Colonic mucosa (tissue), 4 donors: ENCODE data around the gene GALNT13. TPM values are rescaled to one million over a fixed set of nuclear protein-coding genes. Genes with fewer than 3 reads are reported as not detected.

Source experiments
- DNase-seq: peaks from one replicate; pipeline ENCODE4 v3.0.0-alpha.2; 2020
- H3K27ac ChIP-seq: fragments of 200-600 bp; one replicate; pipeline ENCODE4 v1.8.0; 2021
- H3K27me3 ChIP-seq: fragments of 200-600 bp; one replicate; pipeline ENCODE4 v1.8.0; 2021
- H3K36me3 ChIP-seq: fragments of 200-600 bp; one replicate; pipeline ENCODE4 v1.8.0; 2021
- H3K4me1 ChIP-seq: fragments of 200-600 bp; one replicate; pipeline ENCODE4 v1.8.0; 2021; ENCODE audit warnings: mild to moderate bottlenecking
- H3K4me3 ChIP-seq: fragments of 200-600 bp; one replicate; pipeline ENCODE4 v1.8.0; 2021
- H3K9ac ChIP-seq, 2 donors: one replicate each; pipeline ENCODE4 v1.7.0; 2013; ENCODE audit warnings: control low read depth in 2 of 2, low read depth in 2 of 2, low read length in 2 of 2
- H3K9me3 ChIP-seq: fragments of 200-600 bp; one replicate; pipeline ENCODE4 v1.8.0; 2021
- intact Hi-C: fragments of 100-400 bp; cut with DNase I; formaldehyde crosslinking; loops from one replicate; pipeline ENCODE4 v1.14.1; 2022
- total RNA-seq, 2 donors: library from RNA; stranded (reverse); fragmentation: NEBNext Ultra II Directional in 1 of 2; extraction: Animal tissue kit (Norgen Biotek cat#: 25700) in 1 of 2; gene quantifications; one replicate each; pipeline ENCODE4 v1.2.1, GENCODE V29; 2021
- TF ChIP-seq, protein P1 (sequence below): fragments of 200-600 bp; IDR thresholded peaks from one replicate; pipeline ENCODE4 v1.8.0; 2022; ENCODE audit warnings: antibody characterized with exemption, mild to moderate bottlenecking
- donor health status: healthy.
- donor health status: DM: no; HTN: no; CAD: no.
- donor health status: DM: no; HTN: no; CAD: no.

GALNT13 gene
- total RNA-seq, 2 donors from 2014 or later: 0.07 to 0.40 TPM

- Histone ChIP-seq H3K36me3 (no peaks in the 10 kb centered on the region), H3K27ac (no peak overlapping the region), H3K9me3 (no peaks in the 10 kb centered on the region), H3K4me1 (no peaks in the 10 kb centered on the region), H3K9ac (no peak overlapping the region), H3K4me3 (no peak overlapping the region), H3K27me3 (no peaks in the 10 kb centered on the region)
- TF ChIP-seq, protein P1, sequence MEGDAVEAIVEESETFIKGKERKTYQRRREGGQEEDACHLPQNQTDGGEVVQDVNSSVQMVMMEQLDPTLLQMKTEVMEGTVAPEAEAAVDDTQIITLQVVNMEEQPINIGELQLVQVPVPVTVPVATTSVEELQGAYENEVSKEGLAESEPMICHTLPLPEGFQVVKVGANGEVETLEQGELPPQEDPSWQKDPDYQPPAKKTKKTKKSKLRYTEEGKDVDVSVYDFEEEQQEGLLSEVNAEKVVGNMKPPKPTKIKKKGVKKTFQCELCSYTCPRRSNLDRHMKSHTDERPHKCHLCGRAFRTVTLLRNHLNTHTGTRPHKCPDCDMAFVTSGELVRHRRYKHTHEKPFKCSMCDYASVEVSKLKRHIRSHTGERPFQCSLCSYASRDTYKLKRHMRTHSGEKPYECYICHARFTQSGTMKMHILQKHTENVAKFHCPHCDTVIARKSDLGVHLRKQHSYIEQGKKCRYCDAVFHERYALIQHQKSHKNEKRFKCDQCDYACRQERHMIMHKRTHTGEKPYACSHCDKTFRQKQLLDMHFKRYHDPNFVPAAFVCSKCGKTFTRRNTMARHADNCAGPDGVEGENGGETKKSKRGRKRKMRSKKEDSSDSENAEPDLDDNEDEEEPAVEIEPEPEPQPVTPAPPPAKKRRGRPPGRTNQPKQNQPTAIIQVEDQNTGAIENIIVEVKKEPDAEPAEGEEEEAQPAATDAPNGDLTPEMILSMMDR: no peak
- no peak for DNase-seq
- intact Hi-C loops: no loop called here
These were observed 41.2 kb downstream of the GALNT13 start for GRCh38 chr2:153912798-153913396.

DNA sequence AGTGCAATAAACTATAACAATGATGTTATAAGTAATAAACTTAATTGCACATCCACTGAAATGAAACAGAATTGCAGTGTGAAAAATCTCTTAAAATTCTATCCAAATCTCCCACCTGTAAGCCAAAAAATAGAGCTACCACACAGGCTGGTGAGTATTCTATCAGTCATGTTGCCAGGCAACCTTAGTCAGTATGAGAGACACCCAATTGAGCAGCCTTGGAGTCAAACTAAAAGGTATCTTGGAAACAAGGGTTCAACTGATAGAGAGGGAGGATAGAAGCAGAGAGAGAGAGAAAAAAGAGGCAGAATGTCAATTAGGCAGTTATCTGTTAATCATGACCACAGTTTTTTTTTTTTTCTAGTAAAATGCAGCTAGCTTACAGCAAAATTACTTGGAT lies 45.8 kb downstream of the GALNT13 start:
- Histone ChIP-seq H3K27ac (no peak overlapping the region), H3K4me3 (no peak overlapping the region), H3K9ac (no peak overlapping the region), H3K36me3 (no peaks in the 10 kb centered on the region), H3K27me3 (no peaks in the 10 kb centered on the region), H3K9me3 (no peaks in the 10 kb centered on the region), H3K4me1 (no peaks in the 10 kb centered on the region)
- intact Hi-C loops: no loop called here
- TF ChIP-seq, protein P1: no peak
- DNase-seq: no peak

DNA sequence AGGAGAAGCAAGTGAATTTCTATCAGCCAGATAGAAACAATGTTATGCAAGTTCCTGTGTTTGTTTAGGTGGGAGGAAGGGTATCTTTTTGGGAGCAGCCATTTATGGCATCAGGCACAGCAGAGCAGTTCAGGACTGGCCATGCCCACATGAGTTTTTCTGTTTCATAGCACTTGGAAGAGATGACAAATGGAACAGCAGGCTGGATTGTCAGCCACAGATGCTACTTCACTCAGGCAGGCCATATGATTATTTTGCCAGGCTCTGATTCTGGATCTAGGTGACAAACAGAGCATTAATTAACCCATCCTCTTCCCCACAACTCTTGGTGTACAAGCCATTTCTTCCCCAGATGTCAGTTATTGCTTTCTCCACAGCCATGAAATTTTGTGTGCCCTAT lies 63.8 kb downstream of the GALNT13 start:
- H3K9me3 ChIP-seq: no peaks in the 10 kb centered on the region
- TF ChIP-seq, protein P1: no peak
- H3K4me1 ChIP-seq: no peaks in the 10 kb centered on the region
- H3K36me3 ChIP-seq: no peaks in the 10 kb centered on the region
- H3K4me3 ChIP-seq: no peak overlapping the region
- no peak overlapping the region for H3K27ac ChIP-seq
- H3K27me3 ChIP-seq: no peaks in the 10 kb centered on the region
- no peak for DNase-seq
- intact Hi-C loops: no loop called here
- no peak overlapping the region for H3K9ac ChIP-seq

- intact Hi-C loops: no loop called here
- no peak overlapping the region for H3K27ac ChIP-seq
- no peak for DNase-seq
- H3K9me3 ChIP-seq: no peaks in the 10 kb centered on the region
- H3K27me3 ChIP-seq: no peaks in the 10 kb centered on the region
- TF ChIP-seq, protein P1: no peak
- H3K4me1 ChIP-seq: no peaks in the 10 kb centered on the region
- no peaks in the 10 kb centered on the region for H3K36me3 ChIP-seq
- no peak overlapping the region for H3K9ac ChIP-seq
- no peak overlapping the region for H3K4me3 ChIP-seq
These were observed 67.5 kb downstream of the GALNT13 start for GRCh38 chr2:153939124-153939796.

- H3K4me3 ChIP-seq: no peak overlapping the region
- no peaks in the 10 kb centered on the region for H3K36me3 ChIP-seq
- no peak overlapping the region for H3K27ac ChIP-seq
- DNase-seq: no peak
- intact Hi-C loops: no loop called here
- H3K9ac ChIP-seq: no peak overlapping the region
- H3K27me3 ChIP-seq: no peaks in the 10 kb centered on the region
- no peaks in the 10 kb centered on the region for H3K4me1 ChIP-seq
- TF ChIP-seq, protein P1: no peak
- H3K9me3 ChIP-seq: no peaks in the 10 kb centered on the region
These were observed 68.8 kb downstream of the GALNT13 start for GRCh38 chr2:153940511-153940910.
